ENCODE results near the gene AKAP13.

AKAP13 gene

GRCh38 chr15:85762756-85763127 lies 382.3 kb downstream of the AKAP13 start:
- DNase-seq, result no peak

- no peak for DNase-seq
These were observed 382.8 kb downstream of the AKAP13 start for GRCh38 chr15:85763157-85763556.

- DNase-seq, result no peak
These were observed 383.6 kb downstream of the AKAP13 start for GRCh38 chr15:85763673-85764633.

GRCh38 chr15:85764649-85765277 lies 384.4 kb downstream of the AKAP13 start:
- DNase-seq, result no peak

- no peak for DNase-seq
These were observed 385.8 kb downstream of the AKAP13 start for GRCh38 chr15:85766001-85766831.

GRCh38 chr15:85767785-85768529 lies 387.6 kb downstream of the AKAP13 start:
- no peak for DNase-seq

GRCh38 chr15:85768595-85769168 lies 388.3 kb downstream of the AKAP13 start:
- no peak for DNase-seq

DNA sequence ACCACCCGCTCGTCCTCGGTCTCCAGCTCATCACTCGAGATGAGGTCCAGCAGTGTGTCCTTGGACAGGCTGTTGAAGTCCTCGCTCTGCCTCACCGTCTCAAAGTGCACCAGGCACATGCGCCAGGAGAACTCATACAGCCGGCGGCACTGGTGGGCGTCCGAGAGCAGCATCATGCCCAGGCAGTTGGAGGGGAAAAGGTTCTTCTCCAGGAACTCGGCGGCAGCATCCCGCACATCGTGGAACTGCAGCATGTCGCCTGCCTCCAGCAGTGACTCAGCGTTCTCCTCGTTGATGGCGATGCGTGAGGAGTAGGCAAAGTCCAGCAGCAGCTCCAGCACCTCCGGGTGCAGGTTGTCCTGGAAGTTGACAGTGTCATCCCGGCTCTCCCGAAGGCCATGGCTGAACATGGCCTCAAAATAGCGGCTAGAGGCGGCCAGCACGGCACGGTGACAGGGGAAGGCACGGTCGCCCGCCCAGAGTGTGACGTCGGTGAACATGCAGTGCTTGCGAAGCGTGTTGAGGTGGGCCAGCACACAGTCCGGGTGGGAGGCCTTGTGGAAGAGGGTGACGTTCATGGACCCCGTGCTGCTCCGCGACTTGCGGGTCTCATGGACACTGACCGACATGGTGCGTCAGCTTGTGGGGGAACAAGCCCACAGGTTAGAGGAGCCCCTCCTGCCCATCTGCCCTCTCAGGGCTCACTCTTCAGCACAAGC lies 388.9 kb downstream of the AKAP13 start:
- no peak for DNase-seq

DNA sequence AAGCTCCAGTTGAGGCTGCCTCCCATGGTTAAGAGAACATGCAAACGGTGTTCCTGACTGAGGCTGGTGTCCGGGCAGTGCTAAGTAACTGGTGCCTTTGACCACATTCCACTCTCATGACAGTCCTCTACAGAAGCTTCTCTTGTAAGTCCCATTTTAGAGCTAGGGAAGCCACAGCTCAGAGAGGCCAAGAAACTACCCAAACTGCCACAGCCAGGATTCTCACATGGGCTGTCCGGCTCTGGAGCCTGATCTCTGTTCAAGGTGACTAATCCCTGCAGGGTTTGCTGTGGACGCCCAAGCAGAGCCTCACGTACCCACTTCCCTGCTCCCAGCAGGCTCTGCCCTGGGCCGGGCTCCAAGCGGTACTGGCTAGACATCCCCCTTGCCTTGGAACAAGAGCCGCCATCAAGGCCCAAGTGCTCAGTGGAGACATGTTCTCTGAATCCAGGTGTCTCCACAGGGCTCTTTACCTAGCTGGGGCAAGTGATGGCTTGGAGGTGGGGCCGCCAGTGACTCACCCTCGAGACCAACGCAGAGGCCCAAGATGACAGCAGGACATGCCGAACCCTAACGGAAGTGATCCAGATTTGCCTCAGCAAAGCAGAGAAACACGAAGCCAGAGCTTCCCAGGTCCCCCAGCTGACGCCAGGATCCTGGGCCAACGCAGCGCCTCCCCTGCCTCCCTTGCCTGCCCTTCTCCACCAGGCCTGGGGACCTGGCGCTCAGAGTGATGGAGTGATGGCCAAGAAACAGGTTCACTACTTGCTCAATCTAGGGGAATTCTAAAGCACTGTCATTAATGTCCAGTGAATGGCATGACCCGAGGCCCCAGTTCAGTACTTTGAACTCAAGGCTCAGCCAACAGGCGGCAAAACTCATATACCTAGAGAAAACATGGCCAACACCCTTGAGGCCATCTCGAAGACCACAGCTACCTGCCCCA lies 390.0 kb downstream of the AKAP13 start:
- no peak for DNase-seq

GRCh38 chr15:85771271-85771670 lies 390.9 kb downstream of the AKAP13 start:
- no peak for DNase-seq

- DNase-seq, result no peak
These were observed 391.5 kb downstream of the AKAP13 start for GRCh38 chr15:85771781-85772445.

- DNase-seq, result no peak
These were observed 392.3 kb downstream of the AKAP13 start for GRCh38 chr15:85772668-85773067.

DNA sequence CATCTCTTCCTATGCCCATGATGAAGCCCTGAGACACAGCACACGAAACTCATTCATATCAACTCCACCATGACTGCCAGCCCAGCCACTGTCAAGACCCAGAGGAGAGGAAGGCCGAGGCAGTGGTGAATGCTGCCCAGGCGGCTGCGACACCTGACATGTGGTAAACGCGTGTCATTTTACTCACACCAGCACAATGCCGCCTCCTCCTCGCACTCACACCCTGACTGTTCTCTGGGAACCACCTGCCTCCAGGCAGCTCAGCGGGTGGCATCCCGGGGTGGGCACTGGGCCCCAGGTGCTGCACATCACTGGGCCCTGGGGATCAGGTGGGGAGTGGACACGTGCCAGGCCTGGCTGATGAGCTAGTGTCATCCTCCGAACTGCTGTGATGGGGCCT lies 392.8 kb downstream of the AKAP13 start:
- no peak for DNase-seq

GRCh38 chr15:85773970-85774369 lies 393.6 kb downstream of the AKAP13 start:
- DNase-seq, result no peak

DNA sequence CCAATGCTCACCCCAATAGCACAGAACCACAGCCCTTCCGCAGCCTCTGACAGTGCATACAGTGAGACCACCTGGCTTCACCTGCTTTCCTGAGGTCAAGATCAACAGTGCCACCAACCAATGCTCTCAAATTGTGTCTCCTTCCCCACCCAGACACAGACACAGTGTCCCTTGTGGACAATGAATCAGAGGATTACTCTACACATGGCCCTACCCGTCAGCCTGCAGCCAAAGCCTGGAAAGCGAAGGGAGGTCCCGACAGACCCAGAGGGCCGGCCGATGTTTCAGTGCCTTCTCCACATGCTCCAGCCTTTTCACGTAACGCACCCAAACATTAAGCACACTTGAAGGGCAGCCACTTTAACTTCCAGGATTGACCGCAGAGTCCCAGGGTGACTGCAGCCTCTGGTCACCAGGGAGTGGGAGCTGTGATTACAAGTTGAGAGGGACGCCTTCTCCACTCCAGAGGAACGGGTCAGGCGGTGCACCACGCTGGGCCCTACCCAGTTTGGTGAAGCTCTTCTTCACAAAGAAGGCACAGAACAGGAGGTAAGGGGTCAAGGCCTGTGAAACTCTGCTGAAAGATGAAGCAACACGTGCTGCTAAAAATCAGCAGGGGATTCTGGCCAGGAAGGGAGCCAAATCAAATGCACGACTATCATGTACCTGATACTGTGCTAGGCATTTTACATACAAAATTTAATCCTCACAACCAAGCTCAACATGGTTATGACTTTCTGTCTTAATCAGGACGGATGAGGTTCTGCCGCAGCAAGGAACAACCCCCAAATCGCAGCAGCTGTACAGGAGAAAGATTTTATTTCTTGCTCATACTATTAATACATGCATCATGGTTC lies 397.1 kb downstream of the AKAP13 start:
- no peak for DNase-seq

DNA sequence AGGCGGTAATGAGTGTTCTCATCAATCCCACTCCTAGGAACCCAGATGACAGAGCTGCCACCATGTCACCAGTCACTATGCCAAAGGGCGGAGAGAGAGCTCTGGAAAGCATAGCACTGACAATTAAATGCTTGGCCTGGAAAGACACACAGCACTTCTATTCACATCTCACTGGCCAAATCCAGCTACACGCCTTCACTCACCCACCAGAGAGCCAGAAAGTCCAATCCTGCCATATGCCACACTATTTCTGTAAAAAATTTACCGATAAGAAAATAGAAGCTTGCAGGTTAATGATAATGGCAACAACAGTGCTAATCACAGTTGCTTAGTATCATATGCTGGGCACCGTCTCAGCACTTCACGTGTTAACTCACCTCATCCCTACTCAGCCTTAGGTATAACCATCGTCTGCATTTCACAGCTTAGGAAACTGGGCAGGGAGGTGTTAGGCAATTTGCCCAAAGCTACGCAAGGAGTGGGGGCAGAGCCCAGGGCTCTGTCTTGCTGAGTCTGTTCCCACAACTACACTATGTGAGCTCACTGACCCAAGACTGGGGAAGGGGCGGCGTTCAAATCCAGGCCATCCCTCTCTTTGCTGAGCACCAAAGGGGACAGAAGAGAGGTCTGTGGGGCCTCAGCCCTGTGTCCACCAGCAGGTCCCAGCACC lies 397.8 kb downstream of the AKAP13 start:
- peak; percentile 8 for DNase-seq

DNA sequence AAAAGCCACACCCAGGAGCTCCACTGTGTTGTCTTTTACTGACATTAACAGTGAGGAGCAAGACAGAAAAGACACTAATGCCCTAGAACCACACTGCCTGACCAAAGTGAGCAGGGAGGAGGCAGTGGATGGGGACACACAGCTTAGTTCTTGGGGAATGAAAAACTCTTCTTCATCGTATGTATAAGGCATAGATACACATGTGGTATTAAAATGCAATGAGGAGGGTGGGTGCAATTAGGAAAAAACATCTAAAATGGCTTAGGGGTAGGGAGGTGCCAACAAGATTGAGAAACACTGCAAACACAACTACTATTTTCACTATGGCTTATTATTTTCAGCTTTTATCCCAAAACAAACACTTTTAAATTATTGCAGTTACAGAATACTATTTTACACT lies 398.8 kb downstream of the AKAP13 start:
- no peak for DNase-seq

Data from NCI-H69 (cell line).